IMR-90 (cell line): ENCODE data around the gene GPR15. TPM values are rescaled to one million over a fixed set of nuclear protein-coding genes. Genes with fewer than 3 reads are reported as not detected.

ENCODE experiments used
- ATAC-seq: fragments of 200-7000 bp; cut with Tn5 transposase; 2 replicates; pipeline ENCODE4 v1.9.1; 2020; ENCODE audit warnings: low read depth, mild to moderate bottlenecking, moderate library complexity
- BruUV-seq: library from RNA; stranded (reverse); fragments of 400-500 nt; replicated peaks from 2 replicates; lab custom pipeline; 2021; lab: Mats Ljungman, UMichigan
- CTCF ChIA-PET: fragments of 300-600 bp; formaldehyde crosslinking; extraction: SDS; loops from one replicate; lab custom pipeline; 2021; ENCODE audit warnings: antibody characterized with exemption; lab: Yijun Ruan, JAX
- POLR2A ChIA-PET: fragments of 300-600 bp; sonication (Branson Sonifier 250); formaldehyde crosslinking; loops from one replicate; lab custom pipeline; 2022; ENCODE audit warnings: antibody characterized with exemption; ENCODE audit not compliant: unreplicated experiment; lab: Charles Lee
- DNase-seq: peaks from one replicate; pipeline ENCODE4 v3.0.0; 2013
- H2AFZ ChIP-seq: replicated peaks from 2 replicates; pipeline ENCODE3; 2013; ENCODE audit warnings: low read length, mild to moderate bottlenecking; ENCODE audit not compliant: poor library complexity
- H2AK5ac ChIP-seq: 2 replicates; pipeline ENCODE4 v1.6.1; 2013; ENCODE audit warnings: low read depth, low read length, inconsistent platforms
- H2AK9ac ChIP-seq: replicated peaks from 2 replicates; pipeline ENCODE3; 2013; ENCODE audit warnings: mild to moderate bottlenecking, low read depth, low read length, moderate library complexity; ENCODE audit not compliant: poor library complexity
- H2BK120ac ChIP-seq: 2 replicates; pipeline ENCODE4 v1.6.1; 2013; ENCODE audit warnings: low read depth, low read length, inconsistent platforms
- H2BK15ac ChIP-seq: 3 replicates; pipeline ENCODE4 v1.6.1; 2013; ENCODE audit warnings: low read depth, low read length, inconsistent platforms
- H2BK20ac ChIP-seq: 2 replicates; pipeline ENCODE4 v1.6.1; 2013; ENCODE audit warnings: low read depth, mild to moderate bottlenecking, inconsistent platforms, low read length, moderate library complexity
- H2BK5ac ChIP-seq: 2 replicates; pipeline ENCODE4 v1.6.1; 2013; ENCODE audit warnings: mild to moderate bottlenecking, low read depth, low read length, inconsistent platforms; ENCODE audit not compliant: poor library complexity, severe bottlenecking
- H3K14ac ChIP-seq: replicated peaks from 2 replicates; pipeline ENCODE4 v1.6.1; 2013; ENCODE audit warnings: low read depth, low read length, inconsistent platforms
- H3K18ac ChIP-seq: 2 replicates; pipeline ENCODE4 v1.6.1; 2013; ENCODE audit warnings: low read depth, low read length, control low read depth
- H3K23ac ChIP-seq: 2 replicates; pipeline ENCODE4 v1.6.1; 2013; ENCODE audit warnings: low read depth, low read length, inconsistent platforms
- H3K27ac ChIP-seq: 2 replicates; pipeline ENCODE4 v1.5.1; 2013; ENCODE audit warnings: mild to moderate bottlenecking, control low read depth, low read length; ENCODE audit not compliant: insufficient read depth
- H3K27me3 ChIP-seq: 2 replicates; pipeline ENCODE4 v1.6.1; 2013; ENCODE audit warnings: low read length; ENCODE audit not compliant: control insufficient read depth, insufficient read depth
- H3K36me3 ChIP-seq: 2 replicates; pipeline ENCODE4 v1.6.1; 2013; ENCODE audit warnings: low read length, mixed read lengths; ENCODE audit not compliant: control insufficient read depth, insufficient read depth
- H3K4ac ChIP-seq: 2 replicates; pipeline ENCODE4 v1.6.1; 2013; ENCODE audit warnings: low read depth, low read length, inconsistent platforms
- H3K4me1 ChIP-seq: 2 replicates; pipeline ENCODE4 v1.6.1; 2013; ENCODE audit warnings: low read length, mixed read lengths; ENCODE audit not compliant: control insufficient read depth, insufficient read depth
- H3K4me2 ChIP-seq: 2 replicates; pipeline ENCODE4 v1.6.1; 2013; ENCODE audit warnings: low read depth, mild to moderate bottlenecking, control low read depth, low read length, moderate library complexity
- H3K4me3 ChIP-seq: 2 replicates; pipeline ENCODE4 v1.5.1; 2013; ENCODE audit warnings: low read depth, mild to moderate bottlenecking, control low read depth, low read length, moderate library complexity; ENCODE audit not compliant: insufficient read depth
- H3K56ac ChIP-seq: 2 replicates; pipeline ENCODE4 v1.6.1; 2013; ENCODE audit warnings: low read length, inconsistent platforms; ENCODE audit not compliant: insufficient read depth; ENCODE audit errors: extremely low read depth
- H3K79me1 ChIP-seq, 2 experiments: 2 replicates each; pipeline ENCODE4 v1.6.1; 2013; ENCODE audit warnings: low read length in 2 of 2, inconsistent platforms in 1 of 2, low read depth in 1 of 2
- H3K9ac ChIP-seq: 2 replicates; pipeline ENCODE4 v1.6.1; 2013; ENCODE audit warnings: low read depth, low read length, control low read depth
- H3K9me1 ChIP-seq: 2 replicates; pipeline ENCODE4 v1.6.1; 2013; ENCODE audit warnings: low read length, inconsistent platforms; ENCODE audit not compliant: insufficient read depth
- H3K9me3 ChIP-seq: 2 replicates; pipeline ENCODE4 v1.6.1; 2013; ENCODE audit warnings: low read length; ENCODE audit not compliant: control insufficient read depth, insufficient read depth
- H4K20me1 ChIP-seq: 2 replicates; pipeline ENCODE4 v1.6.1; 2013; ENCODE audit warnings: low read length, inconsistent platforms; ENCODE audit not compliant: insufficient read depth
- H4K5ac ChIP-seq: 2 replicates; pipeline ENCODE4 v1.6.1; 2013; ENCODE audit warnings: mild to moderate bottlenecking, low read depth, low read length, control low read depth
- H4K8ac ChIP-seq, 2 experiments: 2 replicates each; pipeline ENCODE4 v1.6.1; 2013; ENCODE audit warnings: low read depth in 2 of 2, low read length in 2 of 2, control low read depth in 1 of 2, inconsistent platforms in 1 of 2
- H4K91ac ChIP-seq: 2 replicates; pipeline ENCODE4 v1.6.1; 2013; ENCODE audit warnings: low read depth, low read length, inconsistent platforms; ENCODE audit not compliant: insufficient read depth
- MAFK ChIP-seq: IDR thresholded peaks from 2 replicates; pipeline ENCODE4 v1.6.1; 2012; ENCODE audit warnings: low read depth, low read length, improper control_type of control experiment
- NFE2L2 ChIP-seq: fragments of 150-350 bp; IDR thresholded peaks from 2 replicates; pipeline ENCODE4 v1.6.1; 2016; ENCODE audit warnings: low read depth, mild to moderate bottlenecking, low read length
- POLR2A ChIP-seq: IDR thresholded peaks from 2 replicates; pipeline ENCODE4 v1.6.1; 2012; ENCODE audit warnings: mild to moderate bottlenecking, low read depth, low read length
- RCOR1 ChIP-seq: IDR thresholded peaks from 2 replicates; pipeline ENCODE4 v1.6.1; 2012; ENCODE audit warnings: mild to moderate bottlenecking, low read length, improper control_type of control experiment; ENCODE audit not compliant: insufficient replicate concordance
- WGBS, 2 experiments: methylation state at CpG; one replicate each; pipeline versions ENCODE4 v1.1.5 to v1.1.7; 2013; ENCODE audit warnings: missing lambda C conversion rate in 2 of 2; ENCODE audit not compliant: insufficient read length in 1 of 2; ENCODE audit errors: extremely low coverage in 2 of 2; 5-methylcytosine and 5-hydroxymethylcytosine counted together
- dilution Hi-C: fragments of 300-500 bp; cut with HindIII; formaldehyde crosslinking; loops from one replicate; pipeline ENCODE4 v1.14.3; 2018; ENCODE audit warnings: low sequenced_read_pairs; ENCODE audit not compliant: unreplicated experiment
- in situ Hi-C: fragments of 300-500 bp; cut with MboI; formaldehyde crosslinking; loops from 3 replicates; pipeline ENCODE4 v1.14.3; 2019; ENCODE audit warnings: low sequenced_read_pairs, inconsistent platforms, mixed read lengths
- intact Hi-C: fragments of 100-400 bp; cut with micrococcal nuclease; formaldehyde crosslinking; loops from 2 replicates; pipeline ENCODE4 v1.10.0; 2022
- polyA plus RNA-seq, 3 experiments: library from polyadenylated mRNA; depleted of rRNA; stranded (reverse); fragments of >200 nt; gene quantifications; 2 replicates each; pipeline ENCODE4 v1.2.3, GENCODE V29; 2012; ENCODE audit warnings: low replicate concordance in 1 of 3
- total RNA-seq: library from RNA; depleted of rRNA; stranded (reverse); fragments of >200 nt; gene quantifications from 2 replicates; pipeline ENCODE4 v1.2.3, GENCODE V29; 2012
- TF ChIP-seq, protein P1 (sequence below): fragments of 150-350 bp; IDR thresholded peaks from 2 replicates; pipeline ENCODE4 v1.6.1; 2017; ENCODE audit warnings: mild to moderate bottlenecking, antibody characterized with exemption, low read length, low read depth

The GPR15 gene
- total and polyA plus RNA-seq, 2 of the 4 experiments (the other 2 are of a cell fraction) = not detected

DNA sequence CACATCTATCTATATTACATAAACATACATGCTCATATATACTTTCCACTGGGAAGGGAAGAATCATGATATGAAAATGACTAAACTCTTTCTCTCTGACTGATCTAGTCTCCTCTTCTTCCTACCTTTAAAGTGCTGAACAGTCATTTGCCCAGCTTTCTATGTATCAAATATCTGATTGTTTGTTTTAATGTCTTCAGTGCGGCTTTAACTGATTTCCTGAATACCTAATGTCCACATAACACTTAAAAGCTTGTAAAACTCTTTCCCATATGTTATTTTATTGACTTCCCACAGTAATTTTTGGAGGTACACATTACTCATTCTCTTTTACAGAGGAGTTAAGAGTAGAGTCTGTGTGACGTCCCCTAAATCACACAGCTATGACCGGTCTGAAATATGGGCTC is 33.5 kb downstream of the GPR15 start:
- Histone ChIP-seq H3K27me3 (no peaks in the 10 kb centered on the region; the same call in 1 of the 2 replicates), H3K14ac (no peak overlapping the region), H3K79me1 (no peaks in the 10 kb centered on the region), H2BK5ac (no peak overlapping the region), H2BK20ac (no peak overlapping the region), H4K91ac (no peak overlapping the region), H4K5ac (no peak overlapping the region), H4K20me1 (no peaks in the 10 kb centered on the region), H3K27ac (no peak overlapping the region), H3K4me1 (no peaks in the 10 kb centered on the region; the same call in 1 of the 2 replicates), H4K8ac (no peak overlapping the region), H3K9me3 (no peaks in the 10 kb centered on the region), H2BK15ac (no peak overlapping the region), H3K9me1 (no peaks in the 10 kb centered on the region), H2BK120ac (no peak overlapping the region), H2AK9ac (no peak overlapping the region), H3K9ac (no peak overlapping the region), H3K4ac (no peak overlapping the region), H3K36me3 (no peaks in the 10 kb centered on the region), H2AFZ (no peak overlapping the region), H2AK5ac (no peak overlapping the region), H3K18ac (no peak overlapping the region), H3K4me2 (no peak overlapping the region), H3K23ac (no peak overlapping the region), H3K4me3 (no peak overlapping the region), H3K56ac (no peak overlapping the region)
- ATAC-seq (no peak), DNase-seq (no peak)
- in situ Hi-C loops = loop anchor here (25.0 kb wide), 1 partner anchor 228 kb away; no protein-coding TSS in a partner anchor
- BruUV-seq = no TSS peak
- dilution Hi-C loops = no loop called here
- no CpG with 5 or more reads among the region's 3 CpGs for WGBS, 2 experiments
- intact Hi-C loops = no loop called here
- TF ChIP-seq POLR2A = no peak
- no peak for TF ChIP-seq NFE2L2
- TF ChIP-seq MAFK = no peak
- TF ChIP-seq, protein P1, sequence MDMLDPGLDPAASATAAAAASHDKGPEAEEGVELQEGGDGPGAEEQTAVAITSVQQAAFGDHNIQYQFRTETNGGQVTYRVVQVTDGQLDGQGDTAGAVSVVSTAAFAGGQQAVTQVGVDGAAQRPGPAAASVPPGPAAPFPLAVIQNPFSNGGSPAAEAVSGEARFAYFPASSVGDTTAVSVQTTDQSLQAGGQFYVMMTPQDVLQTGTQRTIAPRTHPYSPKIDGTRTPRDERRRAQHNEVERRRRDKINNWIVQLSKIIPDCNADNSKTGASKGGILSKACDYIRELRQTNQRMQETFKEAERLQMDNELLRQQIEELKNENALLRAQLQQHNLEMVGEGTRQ = no peak
- TF ChIP-seq RCOR1 = no peak
- POLR2A ChIA-PET = no interaction called here
- CTCF ChIA-PET = no interaction called here
